D341Med (cell line): ENCODE results near the gene PCDH8.

Experiments
- DNase-seq: peaks from one replicate; pipeline ENCODE4 v3.0.0; 2012; ENCODE audit warnings: low spot score

PCDH8 gene

GRCh38 chr13:52851137-52851962, 2.9 kb upstream of the PCDH8 start:
- peak; percentile 51 for DNase-seq

- peak; percentile 64 for DNase-seq
Observed at GRCh38 chr13:52850396-52851136, 2.1 kb upstream of the PCDH8 start.

- no peak for DNase-seq
Observed at GRCh38 chr13:52850072-52850395, 1.6 kb upstream of the PCDH8 start.

GRCh38 chr13:52849291-52850071, 1.0 kb upstream of the PCDH8 start:
- peak; percentile 53 for DNase-seq

- peak; percentile 40 for DNase-seq
Observed at GRCh38 chr13:52847682-52848432, 583 bp downstream of the PCDH8 start.

GRCh38 chr13:52847322-52847681, 1.1 kb downstream of the PCDH8 start:
- DNase-seq = no peak

GRCh38 chr13:52846567-52847321, 1.7 kb downstream of the PCDH8 start:
- peak; percentile 51 for DNase-seq

- peak; percentile 72 for DNase-seq
Observed at GRCh38 chr13:52845766-52846566, 2.5 kb downstream of the PCDH8 start.

GRCh38 chr13:52845334-52845761, 3.1 kb downstream of the PCDH8 start:
- peak; percentile 55 for DNase-seq

- no peak for DNase-seq
Observed at GRCh38 chr13:52844836-52845235, 3.6 kb downstream of the PCDH8 start.

- DNase-seq = peak; percentile 39
Observed at GRCh38 chr13:52842441-52842840, 6.0 kb downstream of the PCDH8 start.

GRCh38 chr13:52840066-52840465, 8.4 kb downstream of the PCDH8 start:
- DNase-seq = no peak

GRCh38 chr13:52838433-52839107, 9.9 kb downstream of the PCDH8 start:
- DNase-seq = no peak

- DNase-seq = no peak
Observed at GRCh38 chr13:52837850-52838249, 10.6 kb downstream of the PCDH8 start.

GRCh38 chr13:52835071-52835839, 13.2 kb downstream of the PCDH8 start:
- DNase-seq = no peak

- DNase-seq = no peak
Observed at GRCh38 chr13:52833296-52833875, 15.1 kb downstream of the PCDH8 start.

- no peak for DNase-seq
Observed at GRCh38 chr13:52832313-52832712, 16.1 kb downstream of the PCDH8 start.

- no peak for DNase-seq
Observed at GRCh38 chr13:52830946-52831345, 17.5 kb downstream of the PCDH8 start.

- DNase-seq = peak; percentile 62
Observed at GRCh38 chr13:52827839-52828238, 20.6 kb downstream of the PCDH8 start.
